Measurements from ENCODE around the gene BTBD16.

BTBD16 gene

GRCh38 chr10:122376364-122376961, 105.4 kb downstream of the BTBD16 start:
- DNase-seq = no peak

- DNase-seq = peak in 1 of 2 donors; percentile 24
These were observed 107.9 kb downstream of the BTBD16 start for GRCh38 chr10:122379041-122379440.

DNA sequence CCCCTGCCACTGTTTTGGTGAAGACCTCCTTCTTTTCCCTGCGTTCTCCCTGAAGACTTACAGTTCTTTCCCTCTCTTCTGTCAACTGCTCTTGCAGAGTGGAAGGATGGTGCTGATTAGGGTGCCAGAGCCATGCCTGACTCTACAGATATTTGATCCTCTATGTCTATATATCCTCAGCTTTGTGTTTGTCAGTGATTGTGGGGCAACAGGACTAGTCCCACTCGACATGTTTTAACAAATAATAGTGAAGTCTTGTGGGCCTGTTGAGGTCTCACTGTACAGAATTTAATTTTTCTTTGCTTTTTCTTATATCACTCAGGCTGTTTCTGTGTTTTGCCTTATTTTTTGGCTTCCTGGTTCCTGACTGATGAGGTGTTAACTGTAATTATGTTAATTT, 108.4 kb downstream of the BTBD16 start:
- no peak for DNase-seq

GRCh38 chr10:122380703-122381102, 109.6 kb downstream of the BTBD16 start:
- no peak for DNase-seq

GRCh38 chr10:122381680-122382079, 110.6 kb downstream of the BTBD16 start:
- no peak for DNase-seq

DNA sequence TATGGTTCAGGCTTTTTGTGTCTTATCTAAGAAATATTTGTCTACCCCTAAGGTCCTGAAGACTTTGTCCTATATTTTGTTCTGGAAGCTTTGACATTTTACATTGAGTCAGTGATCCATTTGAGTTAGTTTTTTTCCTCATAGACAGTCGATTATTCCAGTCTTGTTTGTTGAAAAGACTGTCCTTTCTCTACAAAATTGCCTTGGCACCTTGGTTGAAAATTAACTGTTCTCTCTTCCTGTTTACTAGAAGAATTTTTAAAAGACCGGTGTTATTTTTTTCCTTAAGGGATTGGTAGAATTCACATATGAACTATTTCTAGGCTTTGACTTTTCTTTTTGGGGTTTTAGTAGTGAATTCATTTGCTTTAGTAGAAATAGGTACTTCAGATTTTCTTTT, 115.4 kb downstream of the BTBD16 start:
- DNase-seq = no peak

GRCh38 chr10:122387572-122387971, 116.5 kb downstream of the BTBD16 start:
- DNase-seq = no peak
